ENCODE data around the gene TMEM88.

DNA sequence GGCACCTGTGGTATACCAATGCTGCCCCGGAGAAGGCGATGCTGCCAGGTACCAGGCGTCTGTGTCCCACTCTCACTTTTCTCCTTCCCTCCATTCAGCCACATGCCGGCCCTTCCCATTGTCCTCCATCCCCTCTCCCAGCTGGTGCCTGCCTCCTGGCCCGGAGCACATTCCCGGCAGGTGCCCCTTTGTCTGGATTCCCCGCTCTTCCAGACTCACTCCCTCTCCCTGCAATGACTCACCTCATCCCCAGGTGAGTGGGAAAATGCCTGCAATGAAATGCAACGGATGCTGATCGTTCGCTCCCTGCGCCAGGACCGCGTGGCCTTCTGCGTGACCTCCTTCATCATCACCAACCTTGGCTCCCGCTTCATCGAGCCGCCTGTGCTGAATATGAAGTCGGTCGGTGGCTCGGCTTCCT, 31.3 kb upstream of the TMEM88 start:
- no peak for TF ChIP-seq POLR2A (IDR thresholded peaks at IDR 0.05)
- TF ChIP-seq, protein P1, sequence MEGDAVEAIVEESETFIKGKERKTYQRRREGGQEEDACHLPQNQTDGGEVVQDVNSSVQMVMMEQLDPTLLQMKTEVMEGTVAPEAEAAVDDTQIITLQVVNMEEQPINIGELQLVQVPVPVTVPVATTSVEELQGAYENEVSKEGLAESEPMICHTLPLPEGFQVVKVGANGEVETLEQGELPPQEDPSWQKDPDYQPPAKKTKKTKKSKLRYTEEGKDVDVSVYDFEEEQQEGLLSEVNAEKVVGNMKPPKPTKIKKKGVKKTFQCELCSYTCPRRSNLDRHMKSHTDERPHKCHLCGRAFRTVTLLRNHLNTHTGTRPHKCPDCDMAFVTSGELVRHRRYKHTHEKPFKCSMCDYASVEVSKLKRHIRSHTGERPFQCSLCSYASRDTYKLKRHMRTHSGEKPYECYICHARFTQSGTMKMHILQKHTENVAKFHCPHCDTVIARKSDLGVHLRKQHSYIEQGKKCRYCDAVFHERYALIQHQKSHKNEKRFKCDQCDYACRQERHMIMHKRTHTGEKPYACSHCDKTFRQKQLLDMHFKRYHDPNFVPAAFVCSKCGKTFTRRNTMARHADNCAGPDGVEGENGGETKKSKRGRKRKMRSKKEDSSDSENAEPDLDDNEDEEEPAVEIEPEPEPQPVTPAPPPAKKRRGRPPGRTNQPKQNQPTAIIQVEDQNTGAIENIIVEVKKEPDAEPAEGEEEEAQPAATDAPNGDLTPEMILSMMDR (IDR thresholded peaks at IDR 0.05): no peak

Measured in esophagus squamous epithelium (tissue), 4 donors.